NCI-H446 (cell line): ENCODE measurements around the gene ERBB4.

Experiments used
- DNase-seq, 2 experiments: peaks; one replicate each; lab custom pipeline; 2025; lab: John Stamatoyannopoulos, UW

The ERBB4 gene

GRCh38 chr2:212005085-212005671, 533.4 kb downstream of the ERBB4 start:
- peak in 1 of 2 experiments; percentile 65 for DNase-seq

- peak in 1 of 2 experiments; percentile 14 for DNase-seq
These were observed 537.3 kb downstream of the ERBB4 start for GRCh38 chr2:212001325-212001724.

DNA sequence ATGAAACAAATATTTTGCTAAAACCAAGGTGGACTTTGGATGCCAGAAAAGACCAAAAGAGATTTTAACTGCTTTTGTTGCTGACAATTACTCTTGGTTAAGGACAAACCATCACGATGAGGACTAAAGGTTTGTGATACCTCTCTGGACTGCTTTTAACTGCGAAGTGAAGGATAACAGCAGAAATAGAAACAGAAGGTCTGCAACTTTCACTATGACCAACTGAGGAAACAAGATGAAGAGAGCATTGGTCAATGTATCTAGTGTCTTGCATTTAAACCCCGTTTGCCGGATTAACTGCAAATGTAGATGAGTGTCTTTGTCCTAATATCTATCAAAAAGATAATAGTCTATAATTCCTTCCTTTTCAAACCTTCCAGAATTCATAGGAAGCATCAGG, 541.7 kb downstream of the ERBB4 start:
- DNase-seq: no peak

GRCh38 chr2:211994806-211995205, 543.8 kb downstream of the ERBB4 start:
- DNase-seq: peak in 1 of 2 experiments; percentile 13

GRCh38 chr2:211990335-211990734, 548.3 kb downstream of the ERBB4 start:
- DNase-seq: no peak

DNA sequence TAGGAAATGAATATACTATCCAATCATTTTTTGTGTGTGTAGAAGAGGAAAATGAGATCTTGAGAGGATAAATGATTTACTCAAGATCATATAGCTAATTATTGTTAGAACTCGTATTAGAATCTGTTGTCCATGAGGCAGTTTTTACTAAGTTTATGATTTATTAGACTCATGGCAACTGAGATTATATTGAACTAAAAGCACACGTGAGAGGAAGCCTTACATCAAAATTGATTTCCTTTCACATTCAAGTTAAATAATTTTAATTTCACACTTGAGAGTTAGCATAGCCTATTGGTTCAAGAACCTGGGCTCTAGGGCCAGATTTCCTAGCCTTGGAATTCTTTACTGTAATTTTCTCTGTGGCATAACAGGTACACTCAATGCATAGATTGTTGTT, 552.3 kb downstream of the ERBB4 start:
- no peak for DNase-seq

DNA sequence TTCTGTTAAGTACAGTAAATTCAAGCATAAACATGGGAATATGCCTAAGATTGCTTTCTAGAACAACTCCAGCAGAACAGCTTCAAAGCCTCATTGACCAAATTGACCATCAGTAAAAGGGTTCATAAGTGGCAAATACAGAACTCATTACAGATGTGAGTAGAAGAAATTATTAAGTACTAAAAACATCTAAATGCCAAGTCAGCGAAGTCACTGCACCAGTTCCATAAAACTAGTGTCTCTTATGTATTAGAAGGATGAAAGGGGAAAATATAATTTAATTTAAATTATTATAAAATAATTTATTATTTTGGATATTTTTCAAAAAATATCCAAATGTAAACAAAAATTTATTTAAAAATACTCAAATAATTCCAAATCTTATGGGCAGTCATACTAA, 553.2 kb downstream of the ERBB4 start:
- DNase-seq: no peak

- no peak for DNase-seq
These were observed 556.4 kb downstream of the ERBB4 start for GRCh38 chr2:211982162-211982561.

DNA sequence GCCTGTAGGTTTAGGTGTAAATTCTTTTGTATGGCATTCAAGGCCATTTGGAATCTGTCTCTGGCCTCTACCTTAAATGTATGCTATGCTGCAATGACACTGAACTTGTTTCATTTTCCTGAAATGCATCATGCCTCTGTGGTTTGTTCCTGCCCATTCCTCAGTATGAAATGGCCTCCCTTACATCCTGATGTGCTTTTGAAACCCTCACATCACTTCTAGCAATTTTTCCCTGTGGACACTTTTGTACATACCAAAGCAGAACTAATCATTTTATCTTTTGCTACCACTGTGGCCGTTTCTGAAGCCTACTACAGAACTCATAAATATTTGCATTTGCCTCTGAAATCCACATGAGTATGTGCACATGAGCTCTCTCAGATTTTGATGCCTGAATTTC, 557.2 kb downstream of the ERBB4 start:
- DNase-seq: no peak

DNA sequence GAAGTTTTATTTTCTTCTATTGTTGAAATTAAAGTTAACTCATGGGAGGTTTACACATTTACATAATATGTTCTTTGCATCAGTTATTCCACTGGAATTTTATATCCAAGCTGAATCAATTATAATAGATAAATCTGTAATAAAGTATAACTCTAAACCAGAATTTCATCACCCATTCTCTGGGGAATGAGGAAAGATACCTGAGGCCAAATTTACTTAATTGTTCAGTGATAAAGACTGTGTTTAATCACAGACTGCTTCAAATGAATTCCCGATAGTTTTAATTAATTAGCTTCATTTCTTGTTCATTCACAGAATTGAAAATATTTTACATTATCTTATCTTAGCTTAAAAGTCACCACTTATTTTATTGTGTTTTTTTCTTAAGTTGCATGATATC, 562.5 kb downstream of the ERBB4 start:
- no peak for DNase-seq

DNA sequence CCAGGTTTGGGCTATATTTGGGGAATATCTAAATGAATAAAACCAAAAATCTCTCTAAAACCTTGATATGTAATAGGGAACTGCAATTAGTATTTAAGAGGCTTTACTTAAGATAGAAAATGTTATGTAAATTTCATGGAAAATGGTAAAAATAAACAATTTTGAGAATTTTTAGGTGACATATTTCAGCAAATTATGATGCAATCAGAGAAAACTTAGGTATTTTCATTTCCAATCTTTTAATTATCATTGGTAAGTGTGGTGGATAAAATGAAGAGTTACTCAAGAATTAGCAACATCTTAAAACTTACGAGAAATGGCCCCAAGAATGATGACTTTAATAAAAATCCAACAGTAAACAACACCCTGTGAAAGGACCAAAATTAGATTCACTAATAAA, 571.4 kb downstream of the ERBB4 start:
- DNase-seq: no peak

DNA sequence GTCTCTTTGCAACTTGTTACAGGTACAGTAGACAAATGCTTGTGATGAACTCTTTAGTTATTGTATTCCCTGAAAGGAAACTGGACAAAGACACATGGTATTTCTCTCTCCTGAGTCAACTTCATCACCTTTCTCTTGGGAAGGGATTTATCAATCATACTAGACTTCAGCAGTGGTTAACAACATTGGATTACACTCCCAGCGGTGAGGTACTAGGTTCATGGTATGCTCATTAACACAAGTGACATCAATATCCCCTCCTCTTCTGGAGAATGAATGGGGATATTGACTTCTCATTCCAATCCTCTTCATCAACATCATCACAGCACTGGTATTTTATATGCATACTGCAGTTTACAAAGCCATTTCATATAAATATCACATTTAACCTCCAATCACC, 574.6 kb downstream of the ERBB4 start:
- DNase-seq: no peak

- no peak for DNase-seq
These were observed 580.8 kb downstream of the ERBB4 start for GRCh38 chr2:211957799-211958198.

DNA sequence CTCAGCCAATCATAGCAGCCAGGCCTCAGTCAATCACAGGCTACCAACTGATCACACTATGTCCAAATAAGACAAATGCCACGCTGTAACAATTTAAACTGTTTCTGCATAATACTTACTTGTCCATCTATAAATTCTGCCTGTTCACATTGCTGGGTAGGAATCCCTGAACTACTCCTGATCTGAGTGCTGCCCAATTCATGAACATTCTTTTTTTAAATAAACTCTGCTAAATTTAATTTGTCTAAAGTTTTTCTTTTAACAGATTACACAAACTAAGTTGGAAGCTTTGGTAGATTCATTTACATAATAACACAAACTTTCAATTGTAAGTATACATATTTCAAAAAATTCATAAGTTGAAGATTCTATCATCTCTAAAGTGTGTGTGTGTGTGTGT, 583.0 kb downstream of the ERBB4 start:
- no peak for DNase-seq

DNA sequence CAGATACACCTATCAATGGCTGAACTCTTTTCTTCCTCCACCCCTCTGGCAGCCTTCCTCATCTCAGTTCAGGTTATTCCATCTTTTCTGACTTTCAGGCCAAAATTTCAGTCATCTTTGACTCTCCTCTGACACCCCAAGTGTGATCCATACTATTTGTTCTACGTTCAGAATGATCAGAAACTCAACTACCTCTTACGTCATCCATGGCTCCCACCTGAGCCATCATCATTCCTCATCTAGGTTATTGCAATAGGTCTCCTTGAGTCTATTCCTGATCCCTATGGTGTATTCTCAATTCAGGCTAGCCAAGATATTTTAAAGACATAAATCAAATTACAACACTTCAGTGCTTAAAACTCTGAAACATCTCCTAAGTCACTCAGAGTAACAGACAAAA, 589.7 kb downstream of the ERBB4 start:
- DNase-seq: no peak

GRCh38 chr2:211946960-211947359, 591.6 kb downstream of the ERBB4 start:
- DNase-seq: no peak

- no peak for DNase-seq
These were observed 594.0 kb downstream of the ERBB4 start for GRCh38 chr2:211944572-211944971.

GRCh38 chr2:211942153-211942552, 596.4 kb downstream of the ERBB4 start:
- DNase-seq: no peak

GRCh38 chr2:211941216-211941747, 597.3 kb downstream of the ERBB4 start:
- no peak for DNase-seq

DNA sequence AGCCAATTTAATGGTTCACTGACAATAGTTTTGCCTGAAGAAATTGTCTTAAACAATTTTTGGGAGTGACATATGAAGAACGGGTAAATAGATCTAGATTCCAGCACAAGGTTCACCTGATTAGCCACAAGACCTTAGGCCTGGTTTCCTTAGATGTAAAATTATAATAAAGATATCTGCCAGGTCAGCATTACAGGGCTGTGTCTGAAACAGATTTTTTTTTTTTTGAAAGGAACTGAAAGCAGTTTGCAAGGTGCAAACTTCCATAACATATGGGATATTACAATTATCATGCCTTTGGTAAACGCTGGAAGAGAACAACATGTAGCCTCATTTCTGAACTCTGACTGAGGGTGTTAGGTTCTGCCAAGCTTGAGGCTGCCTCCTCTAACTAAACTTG, 599.4 kb downstream of the ERBB4 start:
- no peak for DNase-seq

GRCh38 chr2:211934811-211935210, 603.8 kb downstream of the ERBB4 start:
- no peak for DNase-seq

DNA sequence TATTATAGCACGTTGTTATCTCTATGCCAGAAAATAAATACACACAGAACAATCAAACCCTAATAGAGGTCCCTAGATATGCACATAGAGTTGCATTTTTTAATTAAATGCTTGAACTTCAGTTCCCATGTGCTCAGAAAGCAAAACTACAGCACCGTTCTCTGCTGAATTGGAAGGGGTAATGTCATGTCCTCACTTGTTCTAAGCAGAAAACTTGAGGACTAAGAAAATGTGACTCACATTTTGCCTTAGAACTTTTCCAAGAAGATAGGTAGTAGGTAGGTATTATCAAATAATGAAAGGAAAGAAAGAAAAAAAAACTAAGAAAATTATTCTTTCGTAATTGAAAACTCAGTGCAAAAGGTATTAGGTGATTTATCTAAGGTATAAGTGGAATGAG, 607.3 kb downstream of the ERBB4 start:
- no peak for DNase-seq

- DNase-seq: no peak
These were observed 608.3 kb downstream of the ERBB4 start for GRCh38 chr2:211930331-211930730.

- DNase-seq: no peak
These were observed 610.4 kb downstream of the ERBB4 start for GRCh38 chr2:211928201-211928600.
